Ishikawa (cell line): ENCODE measurements around the gene TLX2.

Source experiments
- CEBPB ChIP-seq: IDR thresholded peaks from 2 replicates; pipeline ENCODE4 v1.6.1; 2012
- CREB1 ChIP-seq: IDR thresholded peaks from 2 replicates; pipeline ENCODE4 v1.6.1; 2012; ENCODE audit warnings: low read depth
- EGR1 ChIP-seq: IDR thresholded peaks from 2 replicates; pipeline ENCODE4 v1.6.1; 2012
- EP300 ChIP-seq: IDR thresholded peaks from 2 replicates; pipeline ENCODE4 v1.6.1; 2012; ENCODE audit warnings: borderline replicate concordance
- FOXM1 ChIP-seq: IDR thresholded peaks from 2 replicates; pipeline ENCODE4 v1.6.1; 2012; ENCODE audit warnings: low read depth, borderline replicate concordance
- NFIC ChIP-seq: IDR thresholded peaks from 2 replicates; pipeline ENCODE4 v1.6.1; 2012
- RAD21 ChIP-seq: IDR thresholded peaks from 2 replicates; pipeline ENCODE4 v1.6.1; 2012; ENCODE audit warnings: low read depth
- TAF1 ChIP-seq: IDR thresholded peaks from 2 replicates; pipeline ENCODE4 v1.6.1; 2012; ENCODE audit warnings: low read depth, mild to moderate bottlenecking
- TCF12 ChIP-seq: IDR thresholded peaks from 2 replicates; pipeline ENCODE4 v1.6.1; 2012; ENCODE audit warnings: low read depth
- TEAD4 ChIP-seq: IDR thresholded peaks from 2 replicates; pipeline ENCODE4 v1.6.1; 2012
- YY1 ChIP-seq: IDR thresholded peaks from 2 replicates; pipeline ENCODE4 v1.6.1; 2012; ENCODE audit warnings: low read depth
- ZBTB7A ChIP-seq: IDR thresholded peaks from 2 replicates; pipeline ENCODE4 v1.6.1; 2012; ENCODE audit warnings: low read depth
- TF ChIP-seq, protein P1 (sequence below): IDR thresholded peaks from 2 replicates; pipeline ENCODE4 v1.6.1; 2012
- TF ChIP-seq, protein P2 (sequence below): IDR thresholded peaks from 2 replicates; pipeline ENCODE4 v1.6.1; 2012
- TF ChIP-seq, protein P3 (sequence below): IDR thresholded peaks from 2 replicates; pipeline ENCODE4 v1.6.1; 2012; ENCODE audit warnings: low read depth, mild to moderate bottlenecking

The TLX2 gene

DNA sequence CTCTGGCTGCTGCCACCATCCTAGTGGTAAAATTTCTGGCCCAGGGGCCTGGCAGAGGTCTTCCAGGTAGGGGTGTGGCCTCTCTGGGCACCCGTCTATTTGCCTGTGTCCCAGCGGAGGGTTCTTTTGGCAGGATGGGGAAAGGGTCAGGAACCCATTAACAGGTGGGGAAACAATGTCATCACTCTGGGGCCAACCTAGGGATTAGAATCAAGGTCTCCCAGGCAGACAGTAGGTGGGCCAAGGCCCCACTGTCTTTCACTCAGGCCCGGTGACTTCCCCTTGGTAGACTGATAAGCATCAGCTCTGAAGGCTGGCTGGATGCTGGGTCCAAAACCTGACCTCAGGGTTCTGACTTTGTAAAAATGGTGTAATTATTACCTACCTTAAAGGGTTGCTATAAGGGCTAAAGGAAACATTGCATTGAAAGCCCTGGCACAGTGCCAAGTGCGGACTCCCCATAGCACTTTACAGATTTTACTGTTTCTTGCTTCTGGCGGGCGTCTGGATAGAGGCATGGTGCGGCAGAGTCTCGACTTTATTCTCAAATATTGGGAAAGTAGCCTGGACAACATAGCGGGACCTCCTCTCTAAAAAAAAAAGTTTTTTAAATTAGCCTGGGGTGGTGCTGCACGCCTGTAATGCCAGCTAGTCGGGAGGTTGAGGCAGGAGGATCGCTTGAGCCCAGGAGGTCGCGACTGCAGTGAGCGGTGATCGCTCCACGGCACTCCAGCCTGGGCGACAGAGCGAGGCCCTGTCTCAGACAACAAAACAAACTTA, 17.1 kb upstream of the TLX2 start:
- TF ChIP-seq NFIC (peak; percentile 84), FOXM1 (no peak)

DNA sequence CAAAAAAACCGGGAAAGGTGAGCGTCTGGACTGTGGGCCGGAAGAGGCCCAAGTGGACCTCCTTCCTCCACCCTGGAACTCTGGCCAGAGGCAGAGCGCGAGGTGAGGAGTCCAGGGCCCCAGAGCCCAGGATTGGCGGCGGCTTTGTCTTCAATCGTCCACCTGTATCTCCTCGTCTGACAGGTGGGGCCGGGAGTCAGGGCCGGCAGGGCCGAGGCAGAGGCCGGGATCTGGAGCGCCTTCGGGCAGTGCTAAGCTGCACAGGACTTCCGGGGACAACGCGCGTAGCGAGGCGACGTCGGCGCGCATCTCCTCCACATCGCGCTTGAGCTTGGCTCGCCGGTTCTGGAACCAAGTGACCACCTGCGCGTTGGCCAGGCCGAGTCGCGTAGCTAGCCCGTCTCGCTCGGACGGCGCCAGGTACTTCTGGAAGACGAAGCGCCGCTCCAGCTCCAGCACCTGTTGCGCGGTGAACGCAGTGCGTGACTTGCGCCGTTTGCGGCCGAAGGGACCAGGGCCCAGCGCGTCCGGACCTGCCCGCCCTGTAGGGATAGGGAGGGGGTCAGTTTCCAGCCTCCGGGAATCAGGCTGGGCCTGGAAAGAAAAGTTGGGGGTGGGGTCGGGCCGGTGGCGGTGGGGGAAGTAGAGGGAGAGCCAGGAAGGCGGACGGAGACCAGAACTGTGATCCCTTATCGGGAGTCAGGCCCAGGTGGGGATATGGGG, 16.3 kb upstream of the TLX2 start:
- TF ChIP-seq CEBPB, result no peak
- no peak for TF ChIP-seq TEAD4
- TF ChIP-seq, protein P1, sequence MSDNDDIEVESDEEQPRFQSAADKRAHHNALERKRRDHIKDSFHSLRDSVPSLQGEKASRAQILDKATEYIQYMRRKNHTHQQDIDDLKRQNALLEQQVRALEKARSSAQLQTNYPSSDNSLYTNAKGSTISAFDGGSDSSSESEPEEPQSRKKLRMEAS, result no peak
- TF ChIP-seq, protein P2, sequence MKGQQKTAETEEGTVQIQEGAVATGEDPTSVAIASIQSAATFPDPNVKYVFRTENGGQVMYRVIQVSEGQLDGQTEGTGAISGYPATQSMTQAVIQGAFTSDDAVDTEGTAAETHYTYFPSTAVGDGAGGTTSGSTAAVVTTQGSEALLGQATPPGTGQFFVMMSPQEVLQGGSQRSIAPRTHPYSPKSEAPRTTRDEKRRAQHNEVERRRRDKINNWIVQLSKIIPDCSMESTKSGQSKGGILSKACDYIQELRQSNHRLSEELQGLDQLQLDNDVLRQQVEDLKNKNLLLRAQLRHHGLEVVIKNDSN, result no peak

DNA sequence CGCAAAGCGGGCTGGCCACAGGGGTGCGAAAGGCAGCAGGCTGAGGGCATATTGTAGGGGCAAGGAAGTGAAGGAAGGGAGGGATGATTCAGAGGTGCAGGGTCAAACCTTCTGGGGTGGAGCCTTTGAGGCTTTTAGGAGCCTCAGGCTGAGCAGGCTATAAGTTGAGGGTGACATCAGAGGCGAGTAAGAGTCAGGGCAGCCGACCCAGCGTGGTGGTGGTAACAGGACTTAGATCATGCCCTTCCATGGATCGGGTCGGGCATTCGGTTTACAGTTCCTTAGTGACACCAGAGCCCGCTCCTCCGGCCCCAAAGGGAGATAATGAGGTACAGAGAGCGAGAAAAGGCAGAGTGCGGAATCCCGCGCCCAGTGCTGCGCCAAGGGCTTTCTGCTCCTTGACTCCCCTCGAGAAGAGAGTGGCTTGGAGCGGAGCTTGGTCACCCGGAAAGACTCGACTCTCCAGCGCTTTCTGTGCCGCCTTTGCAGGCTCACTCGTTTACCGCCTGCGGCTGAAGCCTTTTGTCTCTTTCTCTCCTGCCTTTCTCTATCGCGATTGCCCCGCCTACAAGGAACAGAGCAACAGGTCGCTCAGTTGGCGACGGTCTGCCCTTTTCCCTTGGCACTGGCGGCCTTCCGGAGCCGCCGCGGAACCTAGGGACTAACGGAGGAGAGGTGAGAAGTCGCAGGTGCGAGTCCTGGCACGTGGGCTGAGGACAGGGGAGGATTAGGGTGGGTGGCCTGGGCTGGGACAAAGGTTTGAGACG, 15.6 kb upstream of the TLX2 start:
- TF ChIP-seq CEBPB, result no peak
- TF ChIP-seq, protein P3, sequence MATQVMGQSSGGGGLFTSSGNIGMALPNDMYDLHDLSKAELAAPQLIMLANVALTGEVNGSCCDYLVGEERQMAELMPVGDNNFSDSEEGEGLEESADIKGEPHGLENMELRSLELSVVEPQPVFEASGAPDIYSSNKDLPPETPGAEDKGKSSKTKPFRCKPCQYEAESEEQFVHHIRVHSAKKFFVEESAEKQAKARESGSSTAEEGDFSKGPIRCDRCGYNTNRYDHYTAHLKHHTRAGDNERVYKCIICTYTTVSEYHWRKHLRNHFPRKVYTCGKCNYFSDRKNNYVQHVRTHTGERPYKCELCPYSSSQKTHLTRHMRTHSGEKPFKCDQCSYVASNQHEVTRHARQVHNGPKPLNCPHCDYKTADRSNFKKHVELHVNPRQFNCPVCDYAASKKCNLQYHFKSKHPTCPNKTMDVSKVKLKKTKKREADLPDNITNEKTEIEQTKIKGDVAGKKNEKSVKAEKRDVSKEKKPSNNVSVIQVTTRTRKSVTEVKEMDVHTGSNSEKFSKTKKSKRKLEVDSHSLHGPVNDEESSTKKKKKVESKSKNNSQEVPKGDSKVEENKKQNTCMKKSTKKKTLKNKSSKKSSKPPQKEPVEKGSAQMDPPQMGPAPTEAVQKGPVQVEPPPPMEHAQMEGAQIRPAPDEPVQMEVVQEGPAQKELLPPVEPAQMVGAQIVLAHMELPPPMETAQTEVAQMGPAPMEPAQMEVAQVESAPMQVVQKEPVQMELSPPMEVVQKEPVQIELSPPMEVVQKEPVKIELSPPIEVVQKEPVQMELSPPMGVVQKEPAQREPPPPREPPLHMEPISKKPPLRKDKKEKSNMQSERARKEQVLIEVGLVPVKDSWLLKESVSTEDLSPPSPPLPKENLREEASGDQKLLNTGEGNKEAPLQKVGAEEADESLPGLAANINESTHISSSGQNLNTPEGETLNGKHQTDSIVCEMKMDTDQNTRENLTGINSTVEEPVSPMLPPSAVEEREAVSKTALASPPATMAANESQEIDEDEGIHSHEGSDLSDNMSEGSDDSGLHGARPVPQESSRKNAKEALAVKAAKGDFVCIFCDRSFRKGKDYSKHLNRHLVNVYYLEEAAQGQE, result no peak
- no peak for TF ChIP-seq ZBTB7A
- no peak for TF ChIP-seq TAF1
- no peak for TF ChIP-seq FOXM1
- TF ChIP-seq EGR1, result no peak
- no peak for TF ChIP-seq EP300
- TF ChIP-seq YY1, result no peak
- TF ChIP-seq CREB1, result no peak
- no peak for TF ChIP-seq TEAD4
- TF ChIP-seq, protein P1, result no peak
- TF ChIP-seq RAD21, result no peak
- no peak for TF ChIP-seq TCF12
- no peak for TF ChIP-seq NFIC
- TF ChIP-seq, protein P2, result no peak

DNA sequence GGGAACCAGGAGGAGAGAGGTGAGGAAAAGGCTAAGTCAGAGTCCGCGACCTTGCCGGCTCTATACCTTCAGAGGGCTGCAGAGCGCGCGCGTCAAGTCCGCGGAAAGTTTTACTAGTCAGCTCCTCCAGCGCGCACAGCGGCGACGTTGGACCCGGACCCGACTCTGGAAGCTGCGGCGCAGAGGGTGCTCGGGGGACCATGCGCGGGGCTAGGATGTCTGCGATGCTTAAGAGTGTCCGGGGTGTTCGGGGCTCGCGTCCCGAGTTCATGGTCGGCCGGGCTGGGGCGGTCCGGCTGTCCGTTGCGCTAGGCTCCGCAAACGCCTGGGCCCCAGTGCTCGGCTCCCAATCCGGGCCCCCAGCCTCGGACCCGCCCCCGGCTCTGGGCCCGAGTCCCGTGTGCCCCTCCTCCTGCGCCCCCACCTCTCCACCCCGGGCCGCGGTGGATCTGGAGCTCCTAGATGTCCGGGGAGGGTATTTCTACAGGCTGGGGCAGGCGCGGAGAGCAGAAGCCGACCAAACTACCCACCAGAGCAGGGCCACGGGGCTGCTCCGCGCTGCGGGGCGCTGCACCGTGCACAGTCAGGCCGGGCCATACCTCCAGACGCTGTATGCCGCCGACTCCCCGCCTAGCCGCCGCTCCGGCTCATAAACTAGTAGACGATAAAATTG, 14.8 kb upstream of the TLX2 start, which contains the start of gene LBX2:
Gene LBX2 (minus strand): TSS at position 337 of the 673 bp plus-strand sequence. CDS start 66 bp downstream, at position 271.
- TF ChIP-seq EP300, result no peak
- TF ChIP-seq NFIC, result no peak
- no peak for TF ChIP-seq TCF12
- TF ChIP-seq EGR1, result no peak
- TF ChIP-seq, protein P1, result no peak
- no peak for TF ChIP-seq TEAD4
- no peak for TF ChIP-seq ZBTB7A
- TF ChIP-seq, protein P2, result no peak
- TF ChIP-seq, protein P3, result no peak
- no peak for TF ChIP-seq TAF1
